PFSK-1 (cell line): ENCODE data around the gene PPL.

ENCODE experiments used
- FOXP2 ChIP-seq: optimal IDR thresholded peaks from 2 replicates; pipeline ENCODE3; 2011; ENCODE audit warnings: borderline replicate concordance, control low read depth, inconsistent platforms; ENCODE audit not compliant: insufficient read depth; ENCODE audit errors: extremely low read length, extremely low read depth
- POLR2AphosphoS5 ChIP-seq: IDR thresholded peaks from 2 replicates; pipeline ENCODE4 v1.6.1; 2012; ENCODE audit warnings: low read depth, mild to moderate bottlenecking, control low read depth, low read length, moderate library complexity
- SIN3A ChIP-seq: IDR thresholded peaks from 2 replicates; pipeline ENCODE4 v1.6.1; 2012; ENCODE audit warnings: mild to moderate bottlenecking, low read length, moderate library complexity, borderline replicate concordance; ENCODE audit not compliant: insufficient read depth
- TAF1 ChIP-seq: IDR thresholded peaks from 2 replicates; pipeline ENCODE4 v1.6.1; 2012; ENCODE audit warnings: low read length, control low read depth, borderline replicate concordance; ENCODE audit not compliant: insufficient read depth
- TF ChIP-seq, protein P1 (sequence below), 2 experiments: IDR thresholded peaks; 2 replicates each; pipeline versions ENCODE4 v1.6.1 to v1.8.0; 2011 to 2012; ENCODE audit warnings: low read depth in 2 of 2, low read length in 2 of 2, control low read depth in 1 of 2, inconsistent platforms in 1 of 2, mild to moderate bottlenecking in 1 of 2, moderate library complexity in 1 of 2; ENCODE audit not compliant: insufficient read depth in 1 of 2

The PPL gene

DNA sequence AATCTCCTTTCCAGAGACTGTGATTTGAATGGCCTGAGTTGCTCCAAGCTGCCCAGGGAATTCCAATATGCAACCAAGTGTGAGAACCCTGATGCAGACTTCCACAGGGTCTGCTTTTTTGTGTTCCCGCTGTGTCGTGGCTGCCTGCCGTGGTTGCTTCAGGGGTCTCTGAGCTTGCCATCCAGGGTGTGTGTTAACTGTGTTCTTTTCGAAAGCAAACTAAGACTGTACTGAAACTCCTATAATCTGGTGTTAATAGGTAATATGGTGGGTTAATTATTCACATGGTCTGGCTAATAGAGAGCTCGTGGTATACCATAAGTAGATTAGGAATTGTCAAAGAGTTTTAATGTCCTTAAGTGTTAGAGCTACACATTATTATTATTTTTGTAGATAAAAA is 68.9 kb downstream of the PPL start:
- TF ChIP-seq, protein P1, sequence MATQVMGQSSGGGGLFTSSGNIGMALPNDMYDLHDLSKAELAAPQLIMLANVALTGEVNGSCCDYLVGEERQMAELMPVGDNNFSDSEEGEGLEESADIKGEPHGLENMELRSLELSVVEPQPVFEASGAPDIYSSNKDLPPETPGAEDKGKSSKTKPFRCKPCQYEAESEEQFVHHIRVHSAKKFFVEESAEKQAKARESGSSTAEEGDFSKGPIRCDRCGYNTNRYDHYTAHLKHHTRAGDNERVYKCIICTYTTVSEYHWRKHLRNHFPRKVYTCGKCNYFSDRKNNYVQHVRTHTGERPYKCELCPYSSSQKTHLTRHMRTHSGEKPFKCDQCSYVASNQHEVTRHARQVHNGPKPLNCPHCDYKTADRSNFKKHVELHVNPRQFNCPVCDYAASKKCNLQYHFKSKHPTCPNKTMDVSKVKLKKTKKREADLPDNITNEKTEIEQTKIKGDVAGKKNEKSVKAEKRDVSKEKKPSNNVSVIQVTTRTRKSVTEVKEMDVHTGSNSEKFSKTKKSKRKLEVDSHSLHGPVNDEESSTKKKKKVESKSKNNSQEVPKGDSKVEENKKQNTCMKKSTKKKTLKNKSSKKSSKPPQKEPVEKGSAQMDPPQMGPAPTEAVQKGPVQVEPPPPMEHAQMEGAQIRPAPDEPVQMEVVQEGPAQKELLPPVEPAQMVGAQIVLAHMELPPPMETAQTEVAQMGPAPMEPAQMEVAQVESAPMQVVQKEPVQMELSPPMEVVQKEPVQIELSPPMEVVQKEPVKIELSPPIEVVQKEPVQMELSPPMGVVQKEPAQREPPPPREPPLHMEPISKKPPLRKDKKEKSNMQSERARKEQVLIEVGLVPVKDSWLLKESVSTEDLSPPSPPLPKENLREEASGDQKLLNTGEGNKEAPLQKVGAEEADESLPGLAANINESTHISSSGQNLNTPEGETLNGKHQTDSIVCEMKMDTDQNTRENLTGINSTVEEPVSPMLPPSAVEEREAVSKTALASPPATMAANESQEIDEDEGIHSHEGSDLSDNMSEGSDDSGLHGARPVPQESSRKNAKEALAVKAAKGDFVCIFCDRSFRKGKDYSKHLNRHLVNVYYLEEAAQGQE (IDR thresholded peaks at IDR 0.05; ENCODE audit: insufficient read depth in 1 of 2, low read depth in 2 of 2, low read length in 2 of 2) = no peak
- TF ChIP-seq POLR2AphosphoS5 = no peak
- TF ChIP-seq SIN3A = no peak
- no peak for TF ChIP-seq FOXP2
- TF ChIP-seq TAF1 = no peak

GRCh38 chr16:4866586-4866985 is 70.4 kb downstream of the PPL start:
- TF ChIP-seq, protein P1 (IDR thresholded peaks at IDR 0.05; ENCODE audit: insufficient read depth in 1 of 2, low read depth in 2 of 2, low read length in 2 of 2) = no peak
- TF ChIP-seq POLR2AphosphoS5 (no peak), TAF1 (no peak), FOXP2 (no peak), SIN3A (no peak)

DNA sequence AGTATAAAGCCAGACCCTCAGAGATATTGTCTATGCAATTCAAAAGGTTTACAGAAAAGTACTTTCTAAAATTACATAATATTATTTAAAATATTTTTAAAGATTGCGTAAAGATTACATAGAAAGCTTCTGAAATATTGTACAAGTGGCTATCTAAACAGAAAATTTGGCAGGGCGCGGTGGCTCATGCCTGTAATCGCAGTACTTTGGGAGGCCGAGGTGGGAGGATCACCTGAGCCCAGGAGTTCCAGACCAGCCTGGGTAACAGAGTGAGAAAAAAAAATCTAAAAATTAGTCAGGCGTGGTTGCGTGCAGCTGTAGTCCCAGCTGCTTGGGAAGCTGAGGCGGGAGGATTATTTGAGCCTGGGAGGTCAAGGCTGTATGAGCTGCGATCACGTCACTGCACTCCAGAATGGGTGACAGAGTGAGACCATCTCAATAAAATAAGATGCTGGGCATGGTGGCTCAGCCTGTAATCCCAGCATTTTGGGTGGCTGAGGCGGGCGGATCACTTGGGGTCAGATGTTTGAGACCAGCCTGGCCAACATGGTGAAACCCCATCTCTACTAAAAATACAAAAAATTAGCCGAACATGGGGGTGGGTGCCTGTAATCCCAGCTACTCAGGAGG is 71.6 kb downstream of the PPL start:
- no peak for TF ChIP-seq POLR2AphosphoS5
- TF ChIP-seq, protein P1 (IDR thresholded peaks at IDR 0.05; ENCODE audit: insufficient read depth in 1 of 2, low read depth in 2 of 2, low read length in 2 of 2) = no peak
- no peak for TF ChIP-seq SIN3A
- TF ChIP-seq TAF1 = no peak
- no peak for TF ChIP-seq FOXP2

- no peak for TF ChIP-seq TAF1
Measured at GRCh38 chr16:4864728-4865127, 72.2 kb downstream of the PPL start.

GRCh38 chr16:4862639-4863038 is 74.3 kb downstream of the PPL start:
- TF ChIP-seq TAF1 (no peak), FOXP2 (no peak), POLR2AphosphoS5 (no peak), SIN3A (no peak)
- TF ChIP-seq, protein P1 (IDR thresholded peaks at IDR 0.05; ENCODE audit: insufficient read depth in 1 of 2, low read depth in 2 of 2, low read length in 2 of 2) = no peak
